CD4-positive, alpha-beta T cell treated with Interleukin-15 for 1 hour (primary cell): ENCODE measurements around the gene ROBO1.
"Not testable (repeated sequence)": the region's sequence is repeated elsewhere in the genome, so short reads cannot be mapped to it uniquely, and the experiment has no call there.

Source experiments
- DNase-seq: peaks from one replicate; pipeline ENCODE4 v3.0.0-alpha.2; 2020

The ROBO1 gene

DNA sequence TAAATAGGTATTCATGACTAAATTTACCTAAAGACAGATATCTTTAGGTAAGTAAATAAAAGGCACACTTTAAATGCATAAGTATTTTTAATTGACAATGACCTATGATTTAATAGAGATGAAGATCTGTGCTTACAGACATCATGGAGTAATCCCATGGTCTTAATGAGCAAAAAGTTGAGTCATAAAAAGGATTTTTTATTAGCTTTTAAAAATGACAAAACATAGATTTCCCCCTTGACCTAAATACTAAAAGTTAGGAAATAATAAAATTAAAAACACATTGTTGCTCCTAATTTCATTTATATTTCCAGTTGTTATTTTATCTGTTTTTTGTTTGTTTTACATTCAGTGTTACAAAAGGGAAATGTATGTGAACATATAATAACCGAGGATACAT lies 1005.7 kb downstream of the ROBO1 start:
- no peak for DNase-seq

DNA sequence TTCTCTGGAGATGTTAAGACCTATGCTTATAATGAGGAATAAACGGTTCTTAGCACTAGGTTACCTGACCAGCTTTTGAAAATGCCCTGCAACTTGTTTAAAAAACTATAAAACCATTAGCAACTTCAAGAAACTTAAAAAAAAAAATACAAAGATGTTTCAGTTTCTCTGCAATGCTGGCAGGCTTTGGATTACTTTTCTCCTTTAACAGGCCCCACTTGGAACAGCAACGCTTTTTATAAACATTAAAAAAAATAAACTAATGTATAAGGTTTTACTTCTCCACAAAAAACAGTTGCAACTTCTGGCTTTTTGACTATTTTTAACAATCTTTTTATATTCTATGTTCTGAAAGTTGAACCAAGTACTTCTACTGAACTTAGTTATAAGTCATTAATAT lies 1006.7 kb downstream of the ROBO1 start:
- no peak for DNase-seq

DNA sequence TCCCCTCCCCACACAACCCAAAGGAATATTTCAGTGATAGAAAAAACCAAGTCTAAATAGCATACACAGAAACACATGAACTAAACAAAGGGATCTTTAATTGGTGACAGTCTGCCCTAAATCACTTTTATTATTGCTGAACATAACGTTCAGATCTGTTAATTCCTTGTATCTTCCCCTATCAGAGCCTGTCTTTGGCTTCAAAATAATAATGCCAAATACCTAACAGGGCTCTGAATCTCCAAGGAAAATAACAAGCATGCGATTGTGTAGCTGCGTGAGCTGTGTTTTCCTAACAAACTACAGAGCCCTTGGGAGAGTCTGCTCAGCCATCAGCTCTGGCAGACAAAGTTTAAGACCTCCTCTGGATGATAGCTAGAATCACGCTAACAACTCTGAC lies 1010.1 kb downstream of the ROBO1 start:
- no peak for DNase-seq

DNA sequence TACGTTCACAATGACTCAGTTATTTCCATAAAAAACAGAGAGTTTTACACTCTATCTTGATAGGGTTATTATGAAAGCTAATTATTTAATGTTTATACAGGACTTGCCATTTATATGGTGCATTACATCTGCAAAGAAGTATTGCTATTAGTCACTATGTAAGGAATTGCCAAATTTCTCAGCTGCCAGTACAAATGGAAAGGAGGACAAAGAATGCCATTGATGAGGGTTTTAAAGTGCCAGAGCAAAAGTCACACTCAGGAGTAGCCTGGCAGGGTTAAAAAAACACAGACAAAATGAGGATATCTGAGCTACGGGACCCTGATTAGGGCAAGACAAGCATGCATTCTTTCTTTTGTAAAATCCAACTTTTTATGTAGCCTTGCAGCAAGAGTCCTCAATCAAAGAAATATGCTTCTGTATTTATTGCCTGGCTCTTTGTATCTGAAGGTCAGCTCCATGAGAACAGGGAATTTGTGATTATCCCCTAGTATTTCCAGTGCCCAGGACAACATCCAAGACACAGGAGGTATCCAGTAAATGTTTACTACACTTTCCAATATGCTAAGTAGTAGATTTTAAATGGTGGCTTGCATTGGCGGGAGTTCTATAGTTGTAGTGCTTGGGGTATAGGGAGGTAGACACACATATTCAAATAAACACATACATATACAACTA lies 1013.6 kb downstream of the ROBO1 start:
- no peak for DNase-seq

DNA sequence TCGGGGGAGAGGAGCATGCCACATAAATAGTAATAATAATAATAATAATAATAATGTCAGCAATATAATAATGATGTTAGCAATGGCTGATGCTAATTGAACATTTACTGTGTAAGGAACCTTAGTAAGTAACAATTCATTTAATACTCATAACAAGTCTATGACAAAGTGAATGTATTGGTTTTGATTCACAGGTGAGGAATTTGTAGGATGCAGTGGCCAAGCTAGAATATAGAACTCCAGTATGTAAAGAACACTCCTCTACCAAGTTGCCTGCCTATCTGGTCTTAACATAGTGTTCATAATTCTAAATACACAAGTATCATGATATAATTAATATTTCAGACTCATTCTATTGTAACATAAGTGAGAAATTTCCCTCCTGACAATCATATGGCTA lies 1016.5 kb downstream of the ROBO1 start:
- no peak for DNase-seq

DNA sequence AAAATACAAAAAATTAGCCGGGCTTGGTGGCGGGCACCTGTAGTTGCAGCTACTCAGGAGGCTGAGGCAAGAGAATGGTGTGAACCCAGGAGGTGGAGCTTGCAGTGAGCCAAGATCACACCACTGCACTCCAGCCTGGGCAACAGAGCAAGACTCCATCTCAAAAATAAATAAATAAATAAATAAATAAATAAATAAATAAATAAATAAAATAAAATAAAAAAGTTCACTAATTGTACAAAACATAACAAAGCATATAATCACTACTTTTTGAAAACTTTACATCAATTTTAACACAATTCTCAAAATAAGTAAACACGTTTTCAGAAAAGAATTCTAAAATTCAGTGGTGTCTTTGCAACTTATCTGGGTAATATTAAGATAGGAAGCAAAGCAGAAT lies 1017.5 kb downstream of the ROBO1 start:
- DNase-seq: not testable (repeated sequence)

DNA sequence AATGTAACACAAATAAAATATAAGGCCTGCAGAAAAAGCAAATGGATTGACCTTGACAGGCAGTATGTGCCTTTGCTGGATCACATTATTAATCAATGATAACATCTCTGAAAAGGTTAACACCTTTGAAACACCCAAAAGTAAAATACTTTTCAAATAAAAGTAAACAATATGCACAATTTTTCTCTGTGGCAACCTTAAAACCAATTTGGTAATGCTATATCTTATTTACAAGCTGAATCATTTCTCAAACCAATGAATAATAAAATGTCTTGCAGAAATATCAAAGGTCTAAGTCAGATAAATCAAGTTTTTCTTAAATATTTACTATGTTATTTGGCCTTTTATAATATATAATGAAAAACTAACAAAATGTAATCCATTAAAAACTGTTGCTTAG lies 1018.7 kb downstream of the ROBO1 start:
- DNase-seq: no peak

DNA sequence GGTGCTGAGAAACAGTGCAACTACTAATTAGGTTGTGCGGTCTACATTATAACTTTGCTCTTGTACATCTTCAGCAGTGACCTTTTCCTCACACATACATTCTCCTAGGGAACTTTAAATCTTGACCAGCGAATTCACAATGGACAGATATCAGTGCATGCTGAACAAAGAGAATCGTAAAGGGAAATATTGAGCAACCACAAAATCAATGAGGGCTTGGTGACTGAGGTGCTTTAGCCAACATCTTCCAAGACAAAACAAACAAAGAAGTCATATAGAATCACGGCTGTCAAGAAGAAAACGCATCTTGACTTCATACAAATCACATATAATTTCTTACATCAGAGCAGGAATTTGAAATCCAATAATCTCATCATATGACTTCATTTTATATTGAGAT lies 1022.0 kb downstream of the ROBO1 start:
- no peak for DNase-seq

DNA sequence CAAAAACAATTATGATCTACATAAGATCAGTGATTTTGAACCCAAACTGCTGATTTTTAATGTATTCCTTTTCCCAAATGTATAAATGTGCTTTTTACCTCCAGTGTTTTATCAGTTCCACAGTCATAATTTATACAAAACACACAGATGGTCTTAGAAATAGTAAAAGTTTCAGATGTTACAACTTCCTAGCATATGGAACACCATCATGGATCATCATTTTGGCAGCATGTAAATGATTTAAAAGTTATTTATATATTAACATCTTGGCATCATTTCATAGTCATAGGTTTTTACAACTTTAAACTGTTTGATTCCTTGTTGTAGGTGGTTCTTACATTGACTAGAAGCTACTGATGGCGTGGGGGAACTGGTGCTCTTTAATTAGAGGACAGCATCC lies 1025.3 kb downstream of the ROBO1 start:
- DNase-seq: no peak

DNA sequence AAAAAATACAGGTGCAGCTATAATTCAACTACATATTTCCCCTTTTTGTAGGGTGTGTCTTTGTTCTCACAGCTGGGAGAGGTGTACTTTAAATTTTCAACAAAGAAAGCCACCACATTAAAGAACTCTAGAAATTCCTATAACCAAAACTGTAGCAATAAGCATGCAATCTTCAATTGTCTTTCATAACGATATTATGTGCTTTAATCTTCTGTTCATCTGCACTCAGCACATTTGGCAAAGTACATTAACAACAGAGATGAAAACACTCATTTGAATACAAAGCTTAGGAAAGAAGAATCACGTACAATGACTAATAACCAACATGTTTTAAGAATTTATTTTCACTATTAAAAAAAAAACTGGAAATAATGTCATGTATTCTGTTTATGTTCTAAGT lies 1025.8 kb downstream of the ROBO1 start:
- DNase-seq: no peak

DNA sequence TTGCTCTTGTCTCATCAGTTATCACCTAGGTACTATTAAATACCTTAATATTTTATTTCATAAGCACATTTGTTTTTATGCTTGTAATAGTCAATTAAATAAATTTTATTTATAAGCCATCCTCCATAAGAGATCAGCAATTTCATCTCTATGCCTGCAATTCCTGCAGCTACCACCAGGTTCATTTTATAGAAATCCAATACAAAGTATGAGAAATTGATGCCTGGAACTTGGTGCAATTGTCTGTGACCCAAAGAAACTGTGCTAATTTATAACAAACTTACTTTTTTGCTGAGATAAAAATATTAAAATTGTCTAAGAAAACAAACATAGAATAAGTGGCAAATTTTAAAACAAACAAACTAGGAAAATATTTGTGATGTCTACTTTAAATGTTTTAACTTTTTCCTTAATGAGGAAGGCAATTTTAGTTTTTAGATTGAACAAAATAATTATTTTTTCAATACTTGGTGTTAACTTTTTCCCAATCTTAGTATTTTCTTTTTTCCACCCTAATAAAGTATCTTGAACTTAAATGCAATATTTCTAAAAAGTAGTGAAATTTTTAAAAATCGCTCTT lies 1026.6 kb downstream of the ROBO1 start:
- no peak for DNase-seq

DNA sequence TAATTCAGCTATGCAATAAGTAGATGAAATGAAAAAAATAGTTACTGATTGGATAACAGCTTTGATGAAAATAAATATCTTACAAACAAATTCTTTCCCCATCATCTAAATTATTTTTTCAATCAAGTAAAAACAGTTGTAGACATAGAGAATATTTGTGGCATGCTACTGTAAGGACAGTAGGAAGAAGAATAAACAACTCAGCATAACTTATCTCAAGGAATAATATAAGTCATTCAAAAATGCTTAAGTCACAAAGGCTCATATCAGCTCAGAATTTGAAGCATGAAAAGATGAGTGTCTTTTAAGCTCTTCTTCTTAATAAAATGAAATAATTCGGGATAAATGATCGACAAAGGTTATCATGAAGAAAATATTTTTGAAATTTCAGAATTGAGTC lies 1029.0 kb downstream of the ROBO1 start:
- no peak for DNase-seq

DNA sequence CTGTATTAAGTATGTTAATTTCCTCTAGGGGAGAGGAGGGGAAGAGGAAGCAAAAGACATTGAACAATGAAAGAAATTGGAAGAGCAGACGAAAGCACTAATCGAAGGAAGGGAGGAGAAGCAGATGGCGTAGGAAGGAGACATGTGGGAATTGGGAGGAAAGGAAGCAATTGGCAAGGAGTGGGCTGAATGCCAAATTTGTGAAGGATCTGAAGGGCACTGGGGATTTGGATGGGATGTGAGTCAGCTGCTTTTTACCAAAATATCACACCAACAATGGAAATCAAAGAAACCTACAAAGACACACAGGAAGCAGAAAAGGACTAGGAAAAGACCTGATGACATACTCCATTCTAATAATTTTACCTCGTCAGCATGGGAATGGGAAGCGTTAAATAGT lies 1029.8 kb downstream of the ROBO1 start:
- DNase-seq: no peak

DNA sequence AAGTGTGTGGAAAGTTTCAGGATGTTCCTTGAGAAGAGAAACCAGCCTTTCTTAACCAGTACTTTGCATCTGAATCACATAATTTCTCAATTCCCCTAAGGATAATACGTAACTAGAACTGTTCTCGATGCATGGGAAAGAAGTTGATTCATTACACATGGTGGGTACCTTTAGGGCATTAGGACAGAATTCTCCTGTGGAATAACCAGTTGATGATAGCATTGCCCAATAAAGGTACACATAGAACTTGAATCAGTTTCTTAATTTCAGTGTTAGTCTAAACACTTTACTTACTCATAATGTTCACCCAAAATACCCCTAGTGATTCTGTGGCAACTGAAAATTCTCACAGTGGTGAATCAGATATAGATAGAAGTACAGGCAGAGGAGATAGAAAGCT lies 1030.9 kb downstream of the ROBO1 start:
- no peak for DNase-seq

DNA sequence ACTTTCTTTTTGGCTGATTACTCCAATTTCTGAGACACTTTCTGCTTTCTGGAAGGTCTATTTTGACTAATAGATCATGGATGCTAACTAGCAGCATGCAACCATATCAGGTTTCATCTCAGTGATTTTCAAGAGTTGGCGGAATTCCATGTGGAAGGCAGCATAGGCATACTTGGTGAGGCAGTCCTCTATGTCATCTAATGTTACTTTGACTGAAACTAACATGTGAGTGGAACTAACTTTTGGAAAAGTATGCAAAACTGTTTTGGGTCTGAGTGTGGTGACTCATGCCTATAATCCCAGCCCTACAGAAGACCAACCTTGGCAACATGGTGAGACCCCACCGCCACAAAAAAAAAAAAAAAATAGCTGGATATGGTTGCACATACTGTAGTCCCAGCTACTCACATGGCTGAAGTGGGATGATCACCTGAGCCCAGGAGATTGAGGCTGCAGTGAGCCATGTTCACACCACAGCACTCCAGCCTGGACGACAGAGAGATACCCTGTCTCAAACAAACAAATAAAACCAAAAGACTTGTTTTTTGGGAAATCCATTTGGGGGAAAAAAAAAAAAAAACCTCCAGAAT lies 1033.7 kb downstream of the ROBO1 start:
- DNase-seq: no peak

DNA sequence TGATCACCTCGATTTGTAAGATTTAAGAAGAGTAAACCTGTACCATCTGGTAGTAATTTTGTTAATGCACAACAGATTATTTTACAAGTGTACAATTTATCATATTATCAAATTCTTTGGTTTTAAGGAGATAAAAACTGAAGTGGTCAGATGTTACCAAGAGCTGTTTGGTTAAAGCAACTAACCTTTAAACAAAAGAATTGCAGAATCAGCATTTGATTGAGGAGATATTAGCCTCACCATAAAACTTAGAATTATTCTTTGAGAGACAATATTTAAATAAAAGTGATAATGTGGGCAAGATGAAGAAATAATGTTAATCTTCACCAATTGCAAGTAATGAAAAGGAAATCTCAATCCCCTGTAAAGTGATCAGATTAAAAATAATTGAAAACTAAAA lies 1034.9 kb downstream of the ROBO1 start:
- no peak for DNase-seq

DNA sequence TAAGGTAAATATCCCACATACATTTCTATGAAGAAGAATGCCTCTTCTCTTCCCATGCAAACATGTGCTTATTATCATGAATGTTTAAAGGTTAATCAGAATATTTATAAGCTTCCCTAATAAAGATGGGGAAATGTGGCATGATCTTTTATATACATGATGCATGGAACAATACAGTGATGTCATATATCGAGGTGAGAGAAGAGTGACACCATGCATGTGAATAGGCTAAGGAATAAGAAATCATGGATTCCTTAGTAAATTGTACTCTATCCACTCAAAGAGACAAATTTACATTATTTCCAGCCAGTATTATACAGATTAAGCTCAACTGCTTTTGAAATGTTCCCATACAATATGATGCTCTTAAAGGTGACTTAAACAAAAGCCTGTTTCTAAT lies 1035.3 kb downstream of the ROBO1 start:
- no peak for DNase-seq

DNA sequence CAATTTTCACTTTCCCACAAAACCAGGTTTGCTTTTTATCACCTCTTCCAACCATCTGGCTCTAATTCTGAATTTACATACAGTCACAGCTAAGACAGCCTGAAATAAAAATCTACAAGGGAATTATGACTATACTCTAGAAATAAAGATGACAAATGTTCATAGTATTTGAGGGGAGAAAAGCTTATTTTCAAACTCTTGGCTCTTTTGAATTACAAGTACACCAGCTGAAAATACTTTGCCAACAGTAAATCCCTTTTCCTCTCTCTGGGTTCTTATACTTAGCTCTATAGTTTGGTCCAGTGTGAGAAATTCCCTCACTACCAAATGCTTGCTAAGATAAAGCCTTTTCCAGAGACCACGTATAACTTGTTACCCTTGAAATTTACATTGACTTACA lies 1037.9 kb downstream of the ROBO1 start:
- DNase-seq: no peak

DNA sequence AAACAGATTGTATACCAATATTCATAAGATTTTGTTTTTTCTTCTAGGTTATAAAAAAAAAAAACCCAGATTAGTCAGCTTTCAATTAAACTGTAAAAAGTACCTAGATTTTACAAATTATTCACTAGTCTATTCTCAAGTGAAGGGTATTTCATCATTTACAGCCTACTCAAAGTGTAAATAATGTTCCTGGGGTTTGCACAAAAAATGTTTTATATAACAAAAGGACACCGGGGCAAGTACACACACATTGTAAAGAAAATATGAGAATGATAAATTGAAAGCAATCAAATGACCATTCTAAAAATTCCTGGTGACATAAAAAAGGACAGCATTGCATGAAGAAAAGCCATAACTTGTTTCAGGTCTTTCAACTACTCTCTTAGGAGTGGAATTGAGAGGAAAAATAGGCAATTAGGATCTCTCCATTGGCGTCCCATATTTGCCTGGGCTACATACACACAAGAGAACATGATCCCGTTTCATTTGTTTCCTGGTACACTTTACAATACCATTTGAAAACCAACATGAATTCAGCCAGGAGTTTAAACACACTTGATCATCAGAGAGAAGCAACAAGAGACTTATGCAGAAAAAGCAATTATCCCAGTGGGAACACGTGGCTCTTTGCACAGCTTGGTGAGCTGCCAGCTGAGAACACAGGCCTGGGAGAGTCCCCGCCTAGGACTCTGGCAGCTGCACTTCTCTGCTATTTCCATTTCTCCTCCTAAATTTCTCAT lies 1039.2 kb downstream of the ROBO1 start:
- DNase-seq: no peak

DNA sequence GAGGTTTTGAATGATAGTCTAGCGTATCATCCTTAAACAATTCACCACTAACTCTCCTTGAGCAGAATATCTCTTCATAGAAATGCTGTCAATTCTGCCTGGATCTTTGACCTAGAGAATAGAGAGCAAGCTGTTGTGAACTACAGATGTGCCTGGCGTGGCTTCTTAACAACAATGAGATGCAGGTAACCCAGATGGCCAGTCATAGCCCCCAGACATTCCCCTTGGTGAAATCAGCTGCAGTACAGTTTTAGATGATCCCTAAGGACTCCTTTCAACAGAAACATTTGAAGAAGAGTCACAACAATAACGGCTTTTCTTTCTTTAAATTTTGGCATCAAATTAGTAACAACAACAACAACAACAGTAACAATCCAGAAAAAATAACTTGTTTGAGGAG lies 1041.3 kb downstream of the ROBO1 start:
- DNase-seq: no peak

DNA sequence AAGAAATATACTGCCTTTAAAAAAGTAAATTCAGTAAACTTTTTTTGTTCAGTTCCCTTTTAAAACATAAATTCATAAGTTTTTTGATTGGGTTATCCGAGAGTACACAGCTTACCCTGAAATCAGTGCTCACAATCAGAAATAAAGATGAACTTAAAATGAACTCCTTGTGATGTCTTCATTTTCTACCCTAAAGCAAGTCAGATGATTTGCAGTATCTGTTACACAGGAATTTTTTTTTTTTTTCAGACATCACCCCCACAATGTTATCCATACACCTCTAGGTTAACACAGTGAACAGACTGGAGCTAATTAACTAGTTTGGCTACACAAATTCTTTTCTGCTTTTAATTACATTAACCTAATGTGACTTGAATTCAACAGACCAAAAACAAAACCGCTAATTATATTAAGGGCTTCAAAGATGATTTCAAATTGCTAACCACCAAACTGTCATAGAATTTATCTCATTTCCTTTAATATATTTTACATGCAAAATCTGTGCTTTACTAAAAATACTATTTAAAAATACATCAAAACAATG lies 1042.0 kb downstream of the ROBO1 start:
- DNase-seq: no peak

DNA sequence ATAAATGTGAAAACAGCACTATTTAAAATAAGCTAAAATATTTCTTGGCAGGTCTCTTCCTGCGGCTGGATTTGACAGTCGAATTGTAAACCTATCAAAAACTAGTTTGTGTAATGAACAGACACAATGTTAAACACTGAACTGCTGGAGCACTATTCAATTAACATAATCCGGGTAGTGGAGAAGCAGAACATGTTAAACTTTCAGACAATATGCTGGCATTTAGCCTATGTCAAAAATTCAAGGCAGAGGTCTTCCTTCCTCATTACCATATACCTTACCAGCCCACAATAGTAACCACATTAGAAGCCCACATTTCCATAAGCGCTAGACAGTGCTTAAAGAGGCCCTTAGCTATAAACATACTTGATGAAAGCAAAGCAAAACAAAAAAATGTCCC lies 1042.9 kb downstream of the ROBO1 start:
- no peak for DNase-seq

DNA sequence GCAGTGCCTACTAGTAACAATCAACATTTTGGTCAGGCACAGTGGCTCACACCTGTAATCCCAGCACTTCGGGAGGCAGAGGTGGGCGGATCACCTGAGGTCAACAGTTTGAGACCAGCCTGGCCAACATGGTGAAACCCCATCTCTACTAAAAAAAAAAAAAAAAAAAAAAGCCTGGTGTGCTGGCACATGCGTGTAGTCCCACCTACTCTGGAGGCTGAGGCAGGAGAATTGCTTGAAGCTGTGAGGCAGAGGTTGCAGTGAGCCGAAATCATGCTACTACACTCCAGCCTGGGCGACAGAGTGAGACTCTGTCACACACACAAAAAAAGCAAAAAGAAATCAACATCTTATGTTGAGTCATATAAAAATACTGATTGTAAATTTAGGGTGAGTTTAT lies 1043.4 kb downstream of the ROBO1 start:
- DNase-seq: not testable (repeated sequence)
